CD4-positive, alpha-beta T cell treated with Interleukin-4 for 1 hour (primary cell): ENCODE results near the gene USP1.

Source experiments
- DNase-seq, 2 donors: peaks; one replicate each; pipeline ENCODE4 v3.0.0-alpha.2; 2020 to 2022

The USP1 gene

GRCh38 chr1:62492521-62492920, 55.7 kb downstream of the USP1 start:
- DNase-seq, result no peak

GRCh38 chr1:62493656-62494055, 56.8 kb downstream of the USP1 start:
- no peak for DNase-seq

GRCh38 chr1:62494137-62494536, 57.3 kb downstream of the USP1 start:
- DNase-seq, result no peak

- DNase-seq, result no peak
These were observed 63.4 kb downstream of the USP1 start for GRCh38 chr1:62500210-62500609.
